GM12874 (cell line): ENCODE data around the gene SLC16A12.

Experiments used
- CTCF ChIP-seq: IDR thresholded peaks from 2 replicates; pipeline ENCODE4 v1.5.1; 2011; ENCODE audit warnings: low read depth, mild to moderate bottlenecking, control low read depth, low read length, moderate library complexity; ENCODE audit not compliant: insufficient read depth

The SLC16A12 gene

GRCh38 chr10:89476150-89476549, 59.2 kb downstream of the SLC16A12 start:
- no peak for TF ChIP-seq CTCF

- TF ChIP-seq CTCF = no peak
These were observed 59.8 kb downstream of the SLC16A12 start for GRCh38 chr10:89475591-89475998.

GRCh38 chr10:89475125-89475524, 60.3 kb downstream of the SLC16A12 start:
- TF ChIP-seq CTCF = no peak

DNA sequence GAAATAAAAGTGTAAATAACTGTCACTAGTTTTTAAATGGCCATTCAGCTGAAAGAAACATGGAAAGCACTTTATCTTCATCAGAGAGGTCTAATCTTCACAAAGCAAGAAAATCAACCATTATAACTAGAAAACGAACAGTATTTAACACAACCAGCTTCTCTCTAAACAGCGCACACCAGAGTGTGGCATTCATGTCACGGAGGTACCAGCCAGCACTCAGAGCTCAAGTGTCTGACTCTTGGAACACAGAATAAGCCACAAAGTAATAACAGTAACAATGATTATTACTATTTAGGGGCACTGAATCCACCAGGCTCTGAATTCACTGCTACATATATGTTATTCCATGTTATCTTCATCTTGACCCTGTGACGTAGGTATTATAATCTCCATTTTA, 60.9 kb downstream of the SLC16A12 start:
- no peak for TF ChIP-seq CTCF

GRCh38 chr10:89471110-89471809, 64.1 kb downstream of the SLC16A12 start:
- no peak for TF ChIP-seq CTCF

DNA sequence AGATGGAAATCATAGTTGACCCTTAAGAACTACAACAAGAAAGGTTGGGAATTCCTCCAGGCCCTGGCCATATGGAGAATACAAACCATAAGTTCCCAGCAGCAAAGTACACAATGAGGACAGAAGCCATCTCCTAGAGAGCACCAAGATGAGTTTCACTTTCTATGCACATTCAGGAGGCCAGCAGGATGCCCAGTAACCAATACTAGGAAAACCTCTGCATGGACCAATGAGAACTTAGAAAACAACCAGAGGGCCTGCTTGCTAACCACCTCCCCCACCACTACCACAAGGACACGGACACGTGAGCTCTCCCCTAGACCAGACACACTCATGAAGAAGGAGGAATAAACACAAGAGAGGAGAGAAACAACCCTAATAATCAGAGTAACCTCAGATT, 64.8 kb downstream of the SLC16A12 start:
- TF ChIP-seq CTCF = no peak

GRCh38 chr10:89469517-89469916, 65.9 kb downstream of the SLC16A12 start:
- no peak for TF ChIP-seq CTCF
